Measurements from ENCODE around the gene HDAC4. TPM values are rescaled to one million over a fixed set of nuclear protein-coding genes. Genes with fewer than 3 reads are reported as not detected.

The HDAC4 gene
- total RNA-seq, 1 experiment from 2014 or later: 32.0 TPM

- Histone ChIP-seq H3K14ac (ENCODE audit: insufficient read depth, low read length) (no peak overlapping the region), H2BK15ac (ENCODE audit: low read depth, low read length) (no peak overlapping the region), H2BK120ac (ENCODE audit: low read depth, low read length, poor library complexity, severe bottlenecking) (no peak overlapping the region), H3K79me1 (ENCODE audit: insufficient read depth, low read depth, low read length, poor library complexity, severe bottlenecking) (no peaks in the 10 kb centered on the region), H4K5ac (ENCODE audit: insufficient read length, low read depth, low read length) (no peak overlapping the region), H3K9ac (ENCODE audit: extremely low read depth, insufficient read length, low read length) (no peak overlapping the region), H3K4ac (ENCODE audit: low read depth, low read length) (no peak overlapping the region), H4K91ac (ENCODE audit: insufficient read length, low read depth, low read length) (no peak overlapping the region), H3K27me3 (ENCODE audit: insufficient read depth, low read length) (no peaks in the 10 kb centered on the region), H3T11ph (ENCODE audit: low read length) (no peak overlapping the region), H3K23ac (ENCODE audit: insufficient read length, low read depth, low read length) (no peak overlapping the region), H3K23me2 (ENCODE audit: insufficient read length, low read depth, low read length, poor library complexity, severe bottlenecking) (no peaks in the 10 kb centered on the region), H3K9me3 (ENCODE audit: control insufficient read depth, low read depth, low read length) (no peaks in the 10 kb centered on the region), H3K18ac (ENCODE audit: insufficient read length, low read depth, low read length) (no peak overlapping the region), H2AFZ (ENCODE audit: low read length) (no peak overlapping the region), H2BK20ac (ENCODE audit: low read depth, low read length, poor library complexity, severe bottlenecking) (no peak overlapping the region), H2AK5ac (ENCODE audit: insufficient read length, low read length) (no peak overlapping the region), H4K8ac (replicated peaks; ENCODE audit: insufficient read length, low read depth, low read length) (no peak overlapping the region), H3K4me2 (ENCODE audit: insufficient read depth, insufficient read length, low read length) (no peak overlapping the region), H3K79me2 (ENCODE audit: insufficient read depth, low read length) (no peaks in the 10 kb centered on the region), H4K20me1 (ENCODE audit: control insufficient read depth, insufficient read depth, insufficient read length) (peaks cover 3% of the 10 kb centered on the region), H2BK12ac (ENCODE audit: insufficient read length, low read depth, low read length) (no peak overlapping the region), H3K4me1 (ENCODE audit: insufficient read depth, low read length) (no peaks in the 10 kb centered on the region), H3K27ac (ENCODE audit: insufficient read length, low read depth, low read length) (no peak overlapping the region), H3K56ac (ENCODE audit: insufficient read length, low read depth, low read length) (no peak overlapping the region), H2BK5ac (ENCODE audit: insufficient read length, low read length) (no peak overlapping the region)
- peak; percentile 10 for DNase-seq
- H3K9me3 Mint-ChIP-seq: no peaks in the 10 kb centered on the region; a peak in 2 of 5 replicates
- peaks cover 0 to 8% of the 10 kb centered on the region in 2 experiments; a peak in 3 of 4 replicates for H3K4me1 Mint-ChIP-seq
- TF ChIP-seq CTCF (conservative IDR thresholded peaks at IDR 0.05): no peak
- H3K27ac Mint-ChIP-seq: no peak overlapping the region
- 100% methylated on average over 1 of the region's 9 CpGs for WGBS (ENCODE audit: extremely low coverage, insufficient read length, low lambda C conversion rate)
- no peak overlapping the region for H3K4me3 Mint-ChIP-seq
- peaks cover 35 to 45% (median 38%) of the 10 kb centered on the region in 3 experiments; a peak in 6 of 7 replicates for H3K36me3 Mint-ChIP-seq (ENCODE audit: insufficient read depth in 1 of 3, low read depth in 3 of 3)
- no peaks in the 10 kb centered on the region for H3K27me3 Mint-ChIP-seq (ENCODE audit: low read depth)
Observed at GRCh38 chr2:239159476-239159911, 241.3 kb downstream of the HDAC4 start.
